RCC 7860 (cell line): ENCODE results near the gene ZFC3H1.
"Not testable (repeated sequence)": the region's sequence is repeated elsewhere in the genome, so short reads cannot be mapped to it uniquely, and the experiment has no call there.

ENCODE experiments used
- DNase-seq: peaks from one replicate; pipeline ENCODE4 v3.0.0-alpha.2; 2015; ENCODE audit warnings: low spot score
- FAIRE-seq: peaks from 2 replicates; lab custom pipeline; 2012; peaks lifted over from hg19 to GRCh38; lab: Jason Lieb, UNC

Gene ZFC3H1

DNA sequence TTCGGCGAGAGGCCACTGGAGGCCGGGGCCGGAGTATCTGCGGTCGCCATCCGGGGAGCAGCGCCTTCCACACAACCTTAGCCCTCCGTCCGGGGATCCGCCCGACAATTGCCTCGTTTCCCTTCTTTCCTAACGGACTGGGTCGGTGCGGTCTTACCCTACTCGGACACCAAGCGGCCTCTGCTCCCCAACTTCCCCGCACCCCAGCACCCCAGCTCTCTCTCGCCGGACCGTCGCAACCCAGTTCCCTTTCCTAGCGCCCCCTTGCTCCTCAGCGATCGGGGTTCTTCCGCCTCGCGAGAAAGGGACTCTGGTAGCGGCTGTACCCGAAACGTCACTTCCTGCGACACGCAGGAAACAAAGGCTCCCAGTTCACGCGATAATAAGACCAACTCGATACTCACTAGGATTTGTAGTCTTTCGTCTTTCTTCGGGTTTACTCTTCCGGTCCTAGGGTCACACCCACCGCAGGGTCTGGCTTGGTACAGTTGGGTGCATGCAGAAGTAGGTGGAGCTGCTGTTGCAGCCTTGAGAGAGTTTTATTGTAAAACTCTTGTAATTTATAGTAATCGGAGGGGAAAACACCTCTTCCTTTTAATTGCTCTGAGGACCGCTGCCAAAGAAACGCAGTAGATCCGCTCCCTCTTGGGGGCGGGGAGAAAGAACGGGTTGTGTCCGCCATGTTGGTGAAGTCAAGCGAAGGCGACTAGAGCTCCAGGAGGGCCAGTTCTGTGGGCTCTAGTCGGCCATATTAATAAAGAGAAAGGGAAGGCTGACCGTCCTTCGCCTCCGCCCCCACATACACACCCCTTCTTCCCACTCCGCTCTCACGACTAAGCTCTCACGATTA is at the start of gene ZFC3H1, which contains the start of gene THAP2:
Gene ZFC3H1 (minus strand): TSS at position 288 of the 850 bp plus-strand sequence. CDS start 238 bp downstream, at position 50.
Gene THAP2 (plus strand): TSS at position 741 of the 850 bp plus-strand sequence. CDS start 209 bp downstream, outside the sequence.
- peak; percentile 99 for DNase-seq
- FAIRE-seq: peak; percentile 88

DNA sequence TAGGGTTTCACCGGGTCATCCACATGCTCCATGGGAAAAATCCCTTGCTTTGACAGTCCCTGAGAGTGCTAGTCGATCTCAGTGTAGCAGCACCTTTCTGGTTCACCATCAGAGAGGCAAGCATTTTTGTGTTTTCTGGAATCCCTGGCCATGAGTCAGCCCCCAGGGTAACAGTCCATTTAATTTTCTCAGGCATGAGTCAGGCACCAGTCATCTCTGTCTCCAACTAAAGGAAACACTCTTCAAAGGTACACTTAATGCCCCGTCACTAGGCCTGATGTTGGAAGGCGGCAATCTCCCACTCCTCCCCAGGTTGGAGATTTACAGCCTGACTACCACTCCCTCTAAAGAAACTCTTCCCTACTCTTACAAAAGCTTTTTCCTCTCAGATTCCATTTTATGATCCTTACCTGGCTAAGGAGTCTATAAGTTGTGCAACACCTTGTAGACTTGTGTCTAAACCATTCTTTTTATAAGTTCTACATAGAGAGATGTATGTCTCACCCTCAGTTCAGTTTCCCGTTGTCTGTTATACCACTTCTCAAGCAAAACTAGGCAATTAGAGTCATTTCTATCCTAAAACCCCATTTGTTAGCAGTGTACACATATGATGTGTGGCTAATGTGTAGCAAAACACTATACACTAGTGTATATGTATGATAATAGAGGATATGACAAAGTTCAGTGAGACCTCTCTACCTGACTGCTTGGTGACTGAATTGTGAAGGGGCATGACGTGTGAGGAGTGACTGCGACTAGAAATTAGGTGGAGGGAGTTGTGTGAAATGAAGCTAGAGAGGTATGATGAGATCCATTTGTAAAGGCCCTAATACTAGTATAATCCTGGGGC is 46.9 kb upstream of the ZFC3H1 start:
- FAIRE-seq (peak; percentile 97), DNase-seq (peak; percentile 93)

- FAIRE-seq: no peak
- no peak for DNase-seq
Observed at GRCh38 chr12:71708658-71709057, 45.0 kb upstream of the ZFC3H1 start.

DNA sequence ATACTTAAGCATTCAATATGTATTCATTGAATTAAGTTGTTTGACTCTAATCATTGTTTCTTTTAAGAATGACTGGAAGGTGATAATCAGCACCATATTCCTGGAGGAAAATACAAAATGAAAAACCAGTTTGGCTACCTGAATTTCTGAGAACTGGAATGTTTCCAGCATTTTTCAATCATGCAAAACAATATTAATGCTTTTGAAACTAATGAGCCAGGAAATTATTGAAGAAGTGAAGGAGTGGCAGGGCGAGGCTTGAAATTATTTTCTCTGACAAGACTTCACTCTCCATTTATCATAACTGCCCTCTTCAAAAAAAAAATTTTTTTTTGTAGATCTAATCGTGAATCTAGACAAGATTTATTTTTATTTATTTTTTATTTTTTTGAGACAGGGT is 41.3 kb upstream of the ZFC3H1 start:
- FAIRE-seq: no peak

GRCh38 chr12:71703206-71703605 is 39.6 kb upstream of the ZFC3H1 start:
- peak; percentile 86 for FAIRE-seq
- peak; percentile 77 for DNase-seq

More for the DNA sequence above, 41.3 kb upstream of the ZFC3H1 start:
- no peak for DNase-seq

DNA sequence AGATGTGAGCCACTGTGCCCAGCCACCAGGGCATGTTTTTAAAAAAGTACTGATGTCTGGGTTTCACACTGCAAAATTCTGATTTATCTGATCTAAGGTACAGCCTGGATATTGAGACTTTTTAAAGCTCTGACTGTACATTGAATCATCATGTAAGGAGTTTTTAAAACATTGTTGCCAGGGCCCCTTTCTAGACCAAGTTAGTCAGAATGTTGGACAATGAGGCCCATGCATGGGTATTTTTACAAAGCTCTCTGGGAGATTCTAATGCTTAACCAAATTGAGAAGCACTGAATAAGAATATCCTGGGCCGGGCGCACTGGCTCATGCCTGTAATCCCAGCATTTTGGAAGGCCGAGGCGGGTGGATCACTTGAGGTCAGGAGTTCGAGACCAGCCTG is 38.9 kb upstream of the ZFC3H1 start:
- DNase-seq: peak; percentile 51
- no peak for FAIRE-seq

GRCh38 chr12:71702181-71702580 is 38.5 kb upstream of the ZFC3H1 start:
- FAIRE-seq, DNase-seq: not testable (repeated sequence)

- no peak for FAIRE-seq
Observed at GRCh38 chr12:71695782-71696181, 32.1 kb upstream of the ZFC3H1 start.

DNA sequence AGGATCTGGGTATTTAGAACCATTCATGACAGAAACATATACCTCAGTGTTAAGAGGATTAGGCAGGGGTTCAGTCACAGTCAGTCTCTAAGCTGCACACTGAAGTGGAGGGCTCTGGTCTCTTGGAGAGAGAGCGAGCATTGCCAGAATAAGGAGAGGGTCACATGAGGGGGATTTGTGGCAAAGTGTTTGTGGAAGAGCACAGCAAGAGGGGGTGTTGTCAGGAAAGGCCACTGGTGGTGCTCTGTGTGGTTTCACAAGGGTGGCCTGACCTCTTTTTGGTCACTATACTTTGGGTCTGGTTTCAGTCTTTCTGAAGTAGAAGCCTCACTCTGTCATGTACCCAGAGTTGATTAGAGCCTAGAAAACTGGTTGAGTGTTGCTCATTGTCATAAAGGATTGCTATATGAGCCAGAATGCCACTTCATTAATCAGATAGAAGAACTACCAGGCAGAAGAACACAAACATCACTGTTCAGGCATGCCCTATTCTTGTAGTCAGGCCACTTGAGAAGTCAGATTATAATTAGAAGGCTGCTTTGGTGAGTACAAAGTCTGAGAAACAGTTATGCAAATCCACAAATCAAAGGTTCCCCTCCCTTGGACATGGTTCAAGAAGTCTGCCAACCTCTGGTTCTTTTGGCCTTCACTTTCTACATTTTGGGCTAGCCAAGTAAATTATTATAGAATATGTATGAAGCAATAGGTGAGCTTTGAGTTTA is 30.6 kb upstream of the ZFC3H1 start:
- no peak for FAIRE-seq
- DNase-seq: no peak

More at GRCh38 chr12:71695782-71696181, 32.1 kb upstream of the ZFC3H1 start:
- no peak for DNase-seq

- not testable (repeated sequence) for FAIRE-seq, DNase-seq
Observed at GRCh38 chr12:71693651-71694050, 30.0 kb upstream of the ZFC3H1 start.

GRCh38 chr12:71693126-71693525 is 29.5 kb upstream of the ZFC3H1 start:
- no peak for FAIRE-seq
- no peak for DNase-seq

DNA sequence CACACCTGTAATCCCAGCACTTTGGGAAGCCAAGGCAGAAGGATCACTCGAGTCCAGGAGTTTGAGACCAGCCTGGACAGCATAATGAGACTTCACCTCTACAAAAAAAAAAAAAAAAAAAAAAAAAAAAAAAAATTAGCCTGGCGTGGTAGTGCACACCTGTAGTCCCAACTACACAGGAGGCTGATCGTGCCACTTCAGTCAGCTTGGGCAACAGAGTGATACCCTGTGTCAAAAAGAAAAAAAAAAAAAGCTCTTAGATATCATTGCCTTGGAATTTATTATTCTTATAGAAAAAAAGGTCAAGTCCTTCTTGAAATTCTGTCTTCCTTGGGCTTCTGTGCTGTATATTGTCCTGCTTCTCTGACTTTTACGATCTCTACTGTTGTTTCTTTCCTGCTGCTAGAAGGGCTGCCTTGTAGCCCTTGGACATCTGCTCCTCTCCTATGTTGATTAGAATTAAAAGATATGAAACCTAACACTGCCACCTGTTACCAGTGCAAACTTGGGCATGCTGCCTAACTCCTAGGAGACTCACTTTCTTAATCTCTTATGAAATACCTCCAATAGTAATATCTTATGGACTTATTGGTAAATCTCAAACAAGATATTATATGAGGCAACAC is 28.0 kb upstream of the ZFC3H1 start:
- FAIRE-seq (no peak), DNase-seq (no peak)

DNA sequence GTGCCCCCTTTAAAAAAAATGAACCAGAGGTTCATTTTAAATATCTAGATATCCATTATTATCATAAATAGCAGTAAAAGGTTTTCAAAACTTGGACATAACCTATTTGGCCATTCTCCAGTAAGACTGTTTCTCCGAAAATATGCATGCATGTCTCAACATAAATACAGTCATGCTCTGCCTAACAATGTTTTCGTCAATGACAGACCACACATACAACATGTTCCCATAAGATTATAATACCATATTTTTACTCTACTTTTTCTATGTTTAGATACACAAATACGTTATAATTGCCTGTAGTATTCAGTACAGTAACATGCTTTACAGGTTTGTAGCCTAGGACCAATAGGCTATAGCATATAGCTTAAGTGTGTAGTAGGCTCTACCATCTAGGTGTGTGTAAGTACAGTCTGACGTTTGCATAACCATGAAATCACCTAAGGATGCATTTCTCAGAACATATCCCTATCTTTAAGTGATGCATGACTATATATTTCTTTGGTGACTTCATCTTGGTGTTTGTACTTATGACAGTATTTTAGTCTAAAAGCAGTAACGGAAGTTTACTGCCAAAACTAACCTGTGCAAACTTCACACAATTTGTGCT is 25.4 kb upstream of the ZFC3H1 start:
- FAIRE-seq (no peak), DNase-seq (no peak)

- not testable (repeated sequence) for FAIRE-seq, DNase-seq
Observed at GRCh38 chr12:71687172-71687571, 23.5 kb upstream of the ZFC3H1 start.

GRCh38 chr12:71686658-71687025 is 23.0 kb upstream of the ZFC3H1 start:
- peak; percentile 21 for FAIRE-seq

DNA sequence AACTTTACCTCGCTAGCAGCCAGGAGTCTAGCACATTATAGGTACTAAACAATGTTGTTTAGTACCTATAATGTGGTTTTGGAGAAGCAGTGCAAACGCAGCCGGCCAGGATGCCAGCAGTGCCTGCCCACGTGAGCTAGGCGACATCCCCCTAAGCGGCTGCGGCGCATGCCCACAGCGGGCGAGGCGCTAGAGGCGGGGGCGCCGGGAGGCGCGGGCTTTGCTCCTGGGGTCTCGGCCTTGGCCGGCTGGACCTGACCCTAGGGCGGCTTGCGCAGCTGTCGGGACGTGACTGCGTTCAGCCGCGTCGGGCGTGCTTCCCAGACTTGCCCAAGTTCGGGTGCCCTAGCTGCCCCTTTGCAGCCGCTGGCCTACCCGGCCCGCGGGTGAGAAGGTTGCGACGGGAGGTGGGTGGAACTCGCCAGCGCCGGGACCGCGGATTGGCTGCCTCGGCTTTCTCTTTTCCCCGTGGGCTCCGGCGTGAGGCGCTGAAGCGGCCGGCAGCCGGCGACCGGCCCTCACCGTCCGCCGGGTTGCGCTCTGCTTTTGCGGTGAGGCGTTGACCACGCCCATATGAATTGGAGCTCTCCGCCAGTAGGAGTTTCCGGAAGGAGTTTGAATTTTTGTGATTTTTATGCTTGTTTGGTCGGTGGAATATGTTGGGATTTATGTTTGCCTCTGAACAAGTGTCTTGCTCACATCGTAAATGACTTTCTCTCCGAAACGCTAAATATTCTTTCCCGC is 22.4 kb upstream of the ZFC3H1 start, which contains the start of gene TMEM19:
Gene TMEM19 (plus strand): TSS at position 169 of the 744 bp plus-strand sequence. CDS start 599 bp downstream, outside the sequence.
- DNase-seq (peak; percentile 79), FAIRE-seq (peak; percentile 76)

More at GRCh38 chr12:71686658-71687025, 23.0 kb upstream of the ZFC3H1 start:
- no peak for DNase-seq

DNA sequence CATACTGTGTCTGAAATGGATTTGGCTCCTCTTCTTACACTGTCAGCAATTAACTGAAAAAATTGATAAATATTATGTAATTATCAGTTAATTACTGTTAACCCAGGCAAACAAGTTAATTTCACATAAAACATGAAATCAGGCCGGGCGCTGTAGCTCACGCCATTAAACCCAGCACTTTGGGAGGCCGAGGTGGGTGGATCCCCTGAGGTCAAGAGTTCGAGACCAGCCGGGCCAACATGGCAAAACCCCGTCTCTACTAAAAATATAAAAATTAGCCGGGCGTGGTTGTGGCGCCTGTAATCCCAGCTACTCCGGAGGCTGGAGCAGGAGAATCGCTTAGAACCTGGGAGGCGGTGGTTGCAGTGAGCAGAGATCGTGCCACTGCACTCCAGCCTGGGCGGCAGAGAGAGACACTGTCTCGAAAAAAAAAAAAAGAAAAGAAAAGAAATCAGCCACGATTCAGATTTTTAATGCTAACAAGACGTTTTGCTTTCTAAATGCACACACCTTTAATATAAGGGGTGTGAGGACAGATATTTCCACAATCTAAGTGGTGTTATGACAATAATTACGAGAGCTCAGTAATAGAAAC is 21.8 kb upstream of the ZFC3H1 start:
- DNase-seq: no peak
- no peak for FAIRE-seq

GRCh38 chr12:71684081-71684480 is 20.4 kb upstream of the ZFC3H1 start:
- no peak for DNase-seq
- no peak for FAIRE-seq

DNA sequence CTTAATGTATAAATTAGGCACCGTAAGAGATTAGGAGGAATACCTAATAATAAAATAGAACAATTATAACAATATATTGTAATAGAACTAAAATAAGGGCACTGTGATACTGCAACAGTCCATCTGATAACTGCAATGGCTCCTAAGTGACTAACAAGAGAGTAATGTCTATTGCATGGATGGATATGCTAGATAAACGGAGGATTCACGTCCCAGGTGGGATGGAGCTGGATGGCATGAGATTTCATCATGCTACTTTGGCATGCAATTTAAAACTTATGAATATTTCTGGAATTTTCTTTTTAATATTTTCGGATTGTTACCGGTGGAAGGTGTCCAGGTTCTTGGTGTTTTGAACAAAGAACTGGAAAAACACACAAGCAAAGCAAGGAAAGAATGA is 20.0 kb upstream of the ZFC3H1 start:
- DNase-seq (no peak), FAIRE-seq (no peak)
